Lower leg skin (tissue), 4 donors: ENCODE data around the gene IRF2. TPM values are rescaled to one million over a fixed set of nuclear protein-coding genes. Genes with fewer than 3 reads are reported as not detected.

Source experiments
- DNase-seq, 2 donors: peaks; one replicate each; pipeline ENCODE4 v3.0.0-alpha.2; 2019; ENCODE audit warnings: low spot score in 2 of 2
- H3K4me3 ChIP-seq: fragments of 200-600 bp; sonication (generic); 2 replicates; pipeline ENCODE4 v1.5.1; 2017; ENCODE audit warnings: mild to moderate bottlenecking, low read depth; ENCODE audit not compliant: poor library complexity, severe bottlenecking
- CTCF ChIP-seq, 3 donors: fragments of 450-650 bp; IDR thresholded peaks; one replicate each; pipeline ENCODE4 v1.5.1; 2016; ENCODE audit warnings: antibody characterized with exemption in 3 of 3, mild to moderate bottlenecking in 3 of 3, moderate library complexity in 2 of 3
- POLR2A ChIP-seq, 2 donors: fragments of 450-650 bp; IDR thresholded peaks; one replicate each; pipeline ENCODE4 v1.6.1; 2016 to 2017; ENCODE audit warnings: antibody characterized with exemption in 2 of 2, mild to moderate bottlenecking in 1 of 2, moderate library complexity in 1 of 2
- WGBS, 2 donors: methylation state at CpG; one replicate each; pipeline ENCODE4 v1.1.5; 2018; 5-methylcytosine and 5-hydroxymethylcytosine counted together
- intact Hi-C: fragments of 100-400 bp; cut with DNase I; formaldehyde crosslinking; loops from one replicate; pipeline ENCODE4 v1.15.0; 2023; ENCODE audit warnings: low total_unique reads
- total RNA-seq, 4 donors: library from RNA; depleted of rRNA; stranded (reverse); fragments of >200 nt; gene quantifications; one replicate each; pipeline ENCODE4 v1.1.0, GENCODE V29; 2016

IRF2 gene
- total RNA-seq, 4 donors from 2014 or later: 31.6 to 44.0 (median 38.4) TPM

- no peak for TF ChIP-seq CTCF (IDR thresholded peaks at IDR 0.05)
- no peak for TF ChIP-seq POLR2A (IDR thresholded peaks at IDR 0.05)
- intact Hi-C loops: no loop called here
- H3K4me3 ChIP-seq: no peak overlapping the region
- no peak for DNase-seq
- WGBS, 2 donors: 72 to 74% methylated on average over 8 of the region's 8 CpGs
Observed at GRCh38 chr4:184370711-184371389, 103.5 kb downstream of the IRF2 start.

GRCh38 chr4:184369871-184370270, 104.5 kb downstream of the IRF2 start:
- 92 to 93% methylated on average over 3 of the region's 3 CpGs for WGBS, 2 donors
- no peak overlapping the region for H3K4me3 ChIP-seq
- DNase-seq: no peak
- no peak for TF ChIP-seq CTCF (IDR thresholded peaks at IDR 0.05)
- intact Hi-C loops: no loop called here

GRCh38 chr4:184368731-184369130, 105.6 kb downstream of the IRF2 start:
- no peak for DNase-seq
- no peak overlapping the region for H3K4me3 ChIP-seq
- TF ChIP-seq POLR2A (IDR thresholded peaks at IDR 0.05) (no peak), CTCF (IDR thresholded peaks at IDR 0.05) (no peak)
- intact Hi-C loops: no loop called here

- DNase-seq: no peak
- TF ChIP-seq CTCF (IDR thresholded peaks at IDR 0.05) (no peak), POLR2A (IDR thresholded peaks at IDR 0.05) (no peak)
- WGBS, 2 donors: 91 to 93% methylated on average over 3 of the region's 3 CpGs
- intact Hi-C loops: no loop called here
- H3K4me3 ChIP-seq: no peak overlapping the region
Observed at GRCh38 chr4:184368290-184368689, 106.1 kb downstream of the IRF2 start.

GRCh38 chr4:184364100-184364921, 110.0 kb downstream of the IRF2 start:
- WGBS, 2 donors: 71 to 73% methylated on average over 5 of the region's 5 CpGs
- no peak for DNase-seq
- H3K4me3 ChIP-seq: no peak overlapping the region
- intact Hi-C loops: no loop called here
- TF ChIP-seq CTCF (IDR thresholded peaks at IDR 0.05) (no peak), POLR2A (IDR thresholded peaks at IDR 0.05) (no peak)
